HCT116 (cell line): ENCODE results near the gene NT5C1A. TPM values are rescaled to one million over a fixed set of nuclear protein-coding genes. Genes with fewer than 3 reads are reported as not detected.

Experiments used
- ATAC-seq: fragments of 200-7000 bp; cut with Tn5 transposase; 2 replicates; pipeline ENCODE4 v1.9.1; 2020; ENCODE audit warnings: mild to moderate bottlenecking, moderate library complexity
- BruUV-seq: library from RNA; stranded (reverse); fragments of 400-500 nt; replicated peaks from 2 replicates; lab custom pipeline; 2021; lab: Mats Ljungman, UMichigan
- CTCF ChIA-PET: fragments of 300-600 bp; sonication (Branson Sonifier 250); formaldehyde crosslinking; loops from one replicate; lab custom pipeline; 2021; ENCODE audit warnings: antibody characterized with exemption; lab: Charles Lee
- POLR2A ChIA-PET: fragments of 300-600, 350-600 bp; sonication (Branson Sonifier 250); formaldehyde crosslinking; loops from one replicate; lab custom pipeline; 2021; ENCODE audit warnings: antibody characterized with exemption; lab: Charles Lee
- RAD21 ChIA-PET, 2 experiments: fragments of 300-600 bp; sonication (Branson Sonifier 250); formaldehyde crosslinking; loops; one replicate each; lab custom pipeline; 2023; ENCODE audit warnings: low total read pairs in 2 of 2; ENCODE audit not compliant: uncharacterized antibody in 2 of 2, unreplicated experiment in 2 of 2, low non-redundant PET in 1 of 2; lab: Charles Lee
- DNase-seq: peaks from one replicate; pipeline ENCODE4 v3.0.0-alpha.2; 2010; ENCODE audit warnings: low read depth, low spot score
- H2AFZ ChIP-seq: fragments of 200-600 bp; shearing (Covaris generic), sonication (generic); 2 replicates; pipeline ENCODE4 v1.6.1; 2017; ENCODE audit warnings: low read depth, mixed run types, mixed read lengths, antibody characterized with exemption, low read length; ENCODE audit not compliant: poor library complexity, severe bottlenecking
- H3K27ac ChIP-seq: 2 replicates; pipeline ENCODE4 v1.5.1; 2012; ENCODE audit warnings: low read depth, low read length
- H3K27me3 ChIP-seq: fragments of 200-600 bp; sonication (generic); 2 replicates; pipeline ENCODE4 v1.6.1; 2016; ENCODE audit warnings: mixed run types, low read length, mixed read lengths; ENCODE audit not compliant: insufficient read depth
- H3K36me3 ChIP-seq, 2 experiments: fragments of 200-500 bp in 1 of 2; fragments of 200-600 bp in 1 of 2; sonication (Bioruptor generic) in 1 of 2; sonication (generic) in 1 of 2; 2 replicates each; pipeline versions ENCODE4 v1.5.1 to v1.6.1; 2014 to 2016; ENCODE audit warnings: low read length in 2 of 2, inconsistent platforms in 1 of 2, mixed read lengths in 1 of 2, mixed run types in 1 of 2; ENCODE audit not compliant: insufficient read depth in 2 of 2, control insufficient read depth in 1 of 2
- H3K4me1 ChIP-seq, 2 experiments: fragments of 200-600 bp in 1 of 2; sonication (generic) in 1 of 2; 2 replicates each; pipeline versions ENCODE4 v1.5.1 to v1.6.1; 2012 to 2017; ENCODE audit warnings: low read length in 2 of 2, inconsistent platforms in 1 of 2, mild to moderate bottlenecking in 1 of 2, mixed read lengths in 1 of 2, mixed run types in 1 of 2, moderate library complexity in 1 of 2; ENCODE audit not compliant: insufficient read depth in 2 of 2, control insufficient read depth in 1 of 2
- H3K4me2 ChIP-seq: fragments of 200-600 bp; sonication (generic); 2 replicates; pipeline ENCODE4 v1.6.1; 2017; ENCODE audit warnings: mixed run types, low read length, mixed read lengths
- H3K4me3 ChIP-seq, 2 experiments: fragments of 200-600 bp in 1 of 2; sonication (generic) in 1 of 2; replicated peaks in 1 of 2; 2 replicates each; pipeline ENCODE4 v1.5.1; 2011 to 2016; ENCODE audit warnings: low read length in 2 of 2, control low read depth in 1 of 2, low read depth in 1 of 2, mild to moderate bottlenecking in 1 of 2, mixed read lengths in 1 of 2, mixed run types in 1 of 2
- H3K79me2 ChIP-seq: fragments of 200-600 bp; sonication (generic); 2 replicates; pipeline ENCODE4 v1.6.1; 2017; ENCODE audit warnings: mild to moderate bottlenecking, mixed run types, low read length, moderate library complexity, mixed read lengths; ENCODE audit not compliant: insufficient read depth
- H3K9ac ChIP-seq: fragments of 200-600 bp; sonication (generic); 2 replicates; pipeline ENCODE4 v1.6.1; 2016; ENCODE audit warnings: low read length, mixed read lengths
- H3K9me2 ChIP-seq: fragments of 200-600 bp; sonication (generic), shearing (Covaris generic); 2 replicates; pipeline ENCODE4 v1.6.1; 2017; ENCODE audit warnings: mixed run types, mild to moderate bottlenecking, moderate library complexity; ENCODE audit not compliant: insufficient read depth
- H3K9me3 ChIP-seq, 2 experiments: fragments of 200-500 bp in 1 of 2; fragments of 200-600 bp in 1 of 2; sonication (Bioruptor generic) in 1 of 2; sonication (generic) in 1 of 2; 2 replicates each; pipeline ENCODE4 v1.6.1; 2014 to 2017; ENCODE audit warnings: low read length in 2 of 2, mixed read lengths in 2 of 2, inconsistent platforms in 1 of 2, low read depth in 1 of 2, mild to moderate bottlenecking in 1 of 2, mixed run types in 1 of 2, moderate library complexity in 1 of 2; ENCODE audit not compliant: control insufficient read depth in 1 of 2, insufficient read depth in 1 of 2
- H4K20me1 ChIP-seq: fragments of 200-600 bp; sonication (generic), shearing (Covaris generic); 2 replicates; pipeline ENCODE4 v1.6.1; 2017; ENCODE audit warnings: mixed run types, mild to moderate bottlenecking, moderate library complexity; ENCODE audit not compliant: insufficient read depth
- CBX3 ChIP-seq: IDR thresholded peaks from 2 replicates; pipeline ENCODE4 v1.6.1; 2012; ENCODE audit warnings: low read depth
- EZH2 ChIP-seq: fragments of 200-600 bp; sonication (generic); IDR thresholded peaks from 2 replicates; pipeline ENCODE4 v1.6.1; 2017; ENCODE audit warnings: antibody characterized with exemption, mixed run types
- FOSL1 ChIP-seq: IDR thresholded peaks from 2 replicates; pipeline ENCODE4 v1.6.1; 2012; ENCODE audit warnings: low read depth
- JUND ChIP-seq: IDR thresholded peaks from 2 replicates; pipeline ENCODE4 v1.6.1; 2012
- POLR2A ChIP-seq: IDR thresholded peaks from 2 replicates; pipeline ENCODE4 v1.7.0; 2011; ENCODE audit warnings: borderline replicate concordance; ENCODE audit not compliant: insufficient read depth, insufficient read length; ENCODE audit errors: extremely low read depth
- POLR2AphosphoS5 ChIP-seq: IDR thresholded peaks from 2 replicates; pipeline ENCODE4 v1.6.1; 2011; ENCODE audit warnings: mild to moderate bottlenecking, low read depth, low read length, moderate library complexity
- SIN3A ChIP-seq: IDR thresholded peaks from 2 replicates; pipeline ENCODE4 v1.6.1; 2012; ENCODE audit warnings: low read depth
- SP1 ChIP-seq: IDR thresholded peaks from 2 replicates; pipeline ENCODE4 v1.6.1; 2012; ENCODE audit warnings: low read depth
- TCF7L2 ChIP-seq: IDR thresholded peaks from 2 replicates; pipeline ENCODE4 v1.7.0; 2011; ENCODE audit warnings: borderline replicate concordance, inconsistent platforms; ENCODE audit not compliant: insufficient read depth, insufficient read length; ENCODE audit errors: extremely low read depth
- YY1 ChIP-seq: IDR thresholded peaks from 2 replicates; pipeline ENCODE4 v1.6.1; 2011; ENCODE audit warnings: low read length, low read depth, moderate library complexity, mild to moderate bottlenecking; ENCODE audit not compliant: insufficient replicate concordance; ENCODE audit errors: extremely low read depth
- ZFX ChIP-seq: fragments of 450-650 bp; IDR thresholded peaks from 2 replicates; pipeline ENCODE4 v1.6.1; 2017
- ZNF274 ChIP-seq: fragments of 200-500 bp; sonication (Bioruptor generic); IDR thresholded peaks from 2 replicates; pipeline ENCODE4 v1.6.1; 2014; ENCODE audit warnings: mild to moderate bottlenecking, low read depth, low read length, inconsistent platforms
- intact Hi-C: fragments of 100-400 bp; cut with micrococcal nuclease; formaldehyde crosslinking; loops from 2 replicates; pipeline ENCODE4 v1.10.0; 2022
- total RNA-seq: library from RNA; stranded (reverse); gene quantifications from one replicate; pipeline ENCODE4 v1.2.1, GENCODE V29; 2021; ENCODE audit not compliant: unreplicated experiment
- TF ChIP-seq, protein P1 (sequence below), 3 experiments: fragments of 200-600 bp in 1 of 3; sonication (generic) in 1 of 3; IDR thresholded peaks in 2 of 3; conservative IDR thresholded peaks in 1 of 3; 2 replicates each; pipeline ENCODE4 v1.5.1; 2012 to 2017; ENCODE audit warnings: low read depth in 2 of 3, low read length in 2 of 3, antibody characterized with exemption in 1 of 3, borderline replicate concordance in 1 of 3, control low read depth in 1 of 3, mild to moderate bottlenecking in 1 of 3, mixed read lengths in 1 of 3, mixed run types in 1 of 3, moderate library complexity in 1 of 3; ENCODE audit not compliant: insufficient read depth in 1 of 3
- TF ChIP-seq, protein P2 (sequence below): IDR thresholded peaks from 2 replicates; pipeline ENCODE4 v1.6.1; 2011; ENCODE audit warnings: mild to moderate bottlenecking, low read length, moderate library complexity; ENCODE audit not compliant: insufficient replicate concordance; ENCODE audit errors: extremely low read depth
- TF ChIP-seq, protein P3 (sequence below): IDR thresholded peaks from 2 replicates; pipeline ENCODE4 v1.6.1; 2012; ENCODE audit warnings: low read depth

Gene NT5C1A
- total RNA-seq, 1 experiment from 2014 or later: not detected

- TF ChIP-seq, protein P1, sequence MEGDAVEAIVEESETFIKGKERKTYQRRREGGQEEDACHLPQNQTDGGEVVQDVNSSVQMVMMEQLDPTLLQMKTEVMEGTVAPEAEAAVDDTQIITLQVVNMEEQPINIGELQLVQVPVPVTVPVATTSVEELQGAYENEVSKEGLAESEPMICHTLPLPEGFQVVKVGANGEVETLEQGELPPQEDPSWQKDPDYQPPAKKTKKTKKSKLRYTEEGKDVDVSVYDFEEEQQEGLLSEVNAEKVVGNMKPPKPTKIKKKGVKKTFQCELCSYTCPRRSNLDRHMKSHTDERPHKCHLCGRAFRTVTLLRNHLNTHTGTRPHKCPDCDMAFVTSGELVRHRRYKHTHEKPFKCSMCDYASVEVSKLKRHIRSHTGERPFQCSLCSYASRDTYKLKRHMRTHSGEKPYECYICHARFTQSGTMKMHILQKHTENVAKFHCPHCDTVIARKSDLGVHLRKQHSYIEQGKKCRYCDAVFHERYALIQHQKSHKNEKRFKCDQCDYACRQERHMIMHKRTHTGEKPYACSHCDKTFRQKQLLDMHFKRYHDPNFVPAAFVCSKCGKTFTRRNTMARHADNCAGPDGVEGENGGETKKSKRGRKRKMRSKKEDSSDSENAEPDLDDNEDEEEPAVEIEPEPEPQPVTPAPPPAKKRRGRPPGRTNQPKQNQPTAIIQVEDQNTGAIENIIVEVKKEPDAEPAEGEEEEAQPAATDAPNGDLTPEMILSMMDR (IDR thresholded peaks at IDR 0.05 in 2 of 3, conservative IDR thresholded peaks at IDR 0.05 in 1 of 3; ENCODE audit: borderline replicate concordance in 1 of 3, insufficient read depth in 1 of 3, low read depth in 2 of 3, low read length in 2 of 3): no peak
- TF ChIP-seq YY1: no peak
- no peak for TF ChIP-seq FOSL1
- no peak for TF ChIP-seq POLR2A
- TF ChIP-seq TCF7L2: no peak
- TF ChIP-seq EZH2: no peak
- no peak for TF ChIP-seq POLR2AphosphoS5
- TF ChIP-seq JUND: no peak
- TF ChIP-seq ZNF274: no peak
- no peak for TF ChIP-seq CBX3
- TF ChIP-seq SIN3A: no peak
Measured at GRCh38 chr1:39690225-39690624, 18.3 kb upstream of the NT5C1A start (continued).

DNA sequence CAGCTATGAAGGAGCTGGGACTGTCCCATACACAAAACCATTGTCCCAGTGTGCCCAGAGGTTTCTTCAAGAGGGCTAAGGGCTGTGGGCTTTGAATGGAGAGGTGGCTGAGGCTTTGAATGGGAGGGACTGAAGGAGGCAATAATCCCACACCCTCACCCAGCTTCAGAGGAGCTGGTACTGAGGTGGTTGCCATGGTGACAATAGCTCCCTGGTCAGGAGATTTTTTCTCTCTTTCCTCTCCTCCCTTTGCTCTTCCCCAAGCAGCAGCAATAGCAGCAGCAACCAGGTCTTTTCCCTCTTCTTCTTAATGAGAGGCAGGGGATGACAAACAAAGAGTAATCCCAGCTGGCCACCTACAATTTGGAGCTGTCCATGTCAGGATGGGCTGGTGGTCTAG is 17.7 kb upstream of the NT5C1A start:
- H3K4me3 ChIP-seq: no peak overlapping the region
- peaks cover 3 to 20% of the 10 kb centered on the region in 2 experiments; a peak in 2 of 4 replicates for H3K4me1 ChIP-seq
- ATAC-seq: no peak
- POLR2A ChIA-PET: no interaction called here
- no peaks in the 10 kb centered on the region for H4K20me1 ChIP-seq
- H3K9ac ChIP-seq: no peak overlapping the region
- intact Hi-C loops: no loop called here
- no peaks in the 10 kb centered on the region for H3K36me3 ChIP-seq
- H3K79me2 ChIP-seq: no peaks in the 10 kb centered on the region
- TF ChIP-seq, protein P2, sequence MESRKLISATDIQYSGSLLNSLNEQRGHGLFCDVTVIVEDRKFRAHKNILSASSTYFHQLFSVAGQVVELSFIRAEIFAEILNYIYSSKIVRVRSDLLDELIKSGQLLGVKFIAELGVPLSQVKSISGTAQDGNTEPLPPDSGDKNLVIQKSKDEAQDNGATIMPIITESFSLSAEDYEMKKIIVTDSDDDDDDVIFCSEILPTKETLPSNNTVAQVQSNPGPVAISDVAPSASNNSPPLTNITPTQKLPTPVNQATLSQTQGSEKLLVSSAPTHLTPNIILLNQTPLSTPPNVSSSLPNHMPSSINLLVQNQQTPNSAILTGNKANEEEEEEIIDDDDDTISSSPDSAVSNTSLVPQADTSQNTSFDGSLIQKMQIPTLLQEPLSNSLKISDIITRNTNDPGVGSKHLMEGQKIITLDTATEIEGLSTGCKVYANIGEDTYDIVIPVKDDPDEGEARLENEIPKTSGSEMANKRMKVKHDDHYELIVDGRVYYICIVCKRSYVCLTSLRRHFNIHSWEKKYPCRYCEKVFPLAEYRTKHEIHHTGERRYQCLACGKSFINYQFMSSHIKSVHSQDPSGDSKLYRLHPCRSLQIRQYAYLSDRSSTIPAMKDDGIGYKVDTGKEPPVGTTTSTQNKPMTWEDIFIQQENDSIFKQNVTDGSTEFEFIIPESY: no peak
- TF ChIP-seq ZFX (no peak), SP1 (no peak), POLR2A (no peak), SIN3A (no peak), JUND (no peak)
- TF ChIP-seq, protein P3, sequence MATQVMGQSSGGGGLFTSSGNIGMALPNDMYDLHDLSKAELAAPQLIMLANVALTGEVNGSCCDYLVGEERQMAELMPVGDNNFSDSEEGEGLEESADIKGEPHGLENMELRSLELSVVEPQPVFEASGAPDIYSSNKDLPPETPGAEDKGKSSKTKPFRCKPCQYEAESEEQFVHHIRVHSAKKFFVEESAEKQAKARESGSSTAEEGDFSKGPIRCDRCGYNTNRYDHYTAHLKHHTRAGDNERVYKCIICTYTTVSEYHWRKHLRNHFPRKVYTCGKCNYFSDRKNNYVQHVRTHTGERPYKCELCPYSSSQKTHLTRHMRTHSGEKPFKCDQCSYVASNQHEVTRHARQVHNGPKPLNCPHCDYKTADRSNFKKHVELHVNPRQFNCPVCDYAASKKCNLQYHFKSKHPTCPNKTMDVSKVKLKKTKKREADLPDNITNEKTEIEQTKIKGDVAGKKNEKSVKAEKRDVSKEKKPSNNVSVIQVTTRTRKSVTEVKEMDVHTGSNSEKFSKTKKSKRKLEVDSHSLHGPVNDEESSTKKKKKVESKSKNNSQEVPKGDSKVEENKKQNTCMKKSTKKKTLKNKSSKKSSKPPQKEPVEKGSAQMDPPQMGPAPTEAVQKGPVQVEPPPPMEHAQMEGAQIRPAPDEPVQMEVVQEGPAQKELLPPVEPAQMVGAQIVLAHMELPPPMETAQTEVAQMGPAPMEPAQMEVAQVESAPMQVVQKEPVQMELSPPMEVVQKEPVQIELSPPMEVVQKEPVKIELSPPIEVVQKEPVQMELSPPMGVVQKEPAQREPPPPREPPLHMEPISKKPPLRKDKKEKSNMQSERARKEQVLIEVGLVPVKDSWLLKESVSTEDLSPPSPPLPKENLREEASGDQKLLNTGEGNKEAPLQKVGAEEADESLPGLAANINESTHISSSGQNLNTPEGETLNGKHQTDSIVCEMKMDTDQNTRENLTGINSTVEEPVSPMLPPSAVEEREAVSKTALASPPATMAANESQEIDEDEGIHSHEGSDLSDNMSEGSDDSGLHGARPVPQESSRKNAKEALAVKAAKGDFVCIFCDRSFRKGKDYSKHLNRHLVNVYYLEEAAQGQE: no peak
- TF ChIP-seq, all 23 proteins: peak for 0
- H3K27ac ChIP-seq: no peak overlapping the region
- no peak overlapping the region for H3K4me2 ChIP-seq
- CTCF ChIA-PET: no interaction called here
- H3K27me3 ChIP-seq: 0 out of 2 replicates have a peak, but pooled peaks cover under 1% of the 10 kb centered on the region
- DNase-seq: no peak
- BruUV-seq: no TSS peak
- no peaks in the 10 kb centered on the region for H3K9me2 ChIP-seq
- no peak overlapping the region for H2AFZ ChIP-seq
- RAD21 ChIA-PET: no interaction called here
- H3K9me3 ChIP-seq: no peaks in the 10 kb centered on the region
